SU-DHL-6 (cell line): Measurements from ENCODE around the gene DR1.

Experiments used
- H2AFZ ChIP-seq: fragments of 200-600 bp; sonication (generic); 2 replicates; pipeline ENCODE4 v1.6.1; 2014; ENCODE audit warnings: low read depth, mild to moderate bottlenecking, moderate library complexity, mixed read lengths, antibody characterized with exemption, low read length; ENCODE audit not compliant: severe bottlenecking
- H3F3A ChIP-seq: fragments of 200-600 bp; shearing (Covaris generic); 2 replicates; pipeline ENCODE4 v1.6.0; 2016; ENCODE audit warnings: antibody characterized with exemption, mild to moderate bottlenecking; ENCODE audit not compliant: insufficient read depth
- H3K27ac ChIP-seq: fragments of 200-600 bp; sonication (generic); 2 replicates; pipeline ENCODE4 v1.5.1; 2016; ENCODE audit warnings: low read depth, mild to moderate bottlenecking, low read length, moderate library complexity, mixed read lengths
- H3K27me3 ChIP-seq: fragments of 200-600 bp; sonication (generic), shearing (Covaris generic); 2 replicates; pipeline ENCODE4 v1.6.0; 2014; ENCODE audit warnings: mild to moderate bottlenecking, low read length
- H3K36me3 ChIP-seq: fragments of 200-600 bp; sonication (generic); 2 replicates; pipeline ENCODE4 v1.6.1; 2014; ENCODE audit warnings: mild to moderate bottlenecking, low read length, mixed read lengths
- H3K4me2 ChIP-seq: fragments of 300-600, 200-600 bp; shearing (Covaris generic), sonication (generic); 2 replicates; pipeline ENCODE4 v1.6.0; 2014; ENCODE audit warnings: low read length, low read depth, mild to moderate bottlenecking; ENCODE audit not compliant: poor library complexity, severe bottlenecking
- H3K4me3 ChIP-seq: fragments of 200-600 bp; sonication (generic); 2 replicates; pipeline ENCODE4 v1.5.1; 2014; ENCODE audit warnings: antibody characterized with exemption, low read length, mild to moderate bottlenecking, mixed read lengths; ENCODE audit not compliant: insufficient read depth, poor library complexity, severe bottlenecking
- H3K79me2 ChIP-seq: fragments of 200-600 bp; sonication (generic); 2 replicates; pipeline ENCODE4 v1.6.1; 2014; ENCODE audit warnings: mild to moderate bottlenecking, low read length, moderate library complexity; ENCODE audit not compliant: insufficient read depth
- H3K9ac ChIP-seq: fragments of 200-600 bp; sonication (generic); 2 replicates; pipeline ENCODE4 v1.7.0; 2014; ENCODE audit warnings: mild to moderate bottlenecking, low read length
- H3K9me2 ChIP-seq: fragments of 200-600 bp; sonication (generic); replicated peaks from 2 replicates; pipeline ENCODE4 v1.6.1; 2014; ENCODE audit warnings: low read length; ENCODE audit not compliant: insufficient read depth
- H3K9me3 ChIP-seq: fragments of 200-600 bp; sonication (generic); 2 replicates; pipeline ENCODE4 v1.6.1; 2014; ENCODE audit warnings: low read length, mixed read lengths; ENCODE audit not compliant: insufficient read depth
- H4K20me1 ChIP-seq: fragments of 200-600 bp; sonication (generic); 2 replicates; pipeline ENCODE4 v1.6.1; 2014; ENCODE audit warnings: low read depth, mild to moderate bottlenecking, antibody characterized with exemption, low read length, moderate library complexity, mixed read lengths
- CTCF ChIP-seq: fragments of 200-600 bp; sonication (generic); IDR thresholded peaks from one replicate; pipeline ENCODE4 v1.5.1; 2017; ENCODE audit warnings: antibody characterized with exemption, mild to moderate bottlenecking, low read length, moderate library complexity; ENCODE audit not compliant: insufficient read depth, poor library complexity, severe bottlenecking
- EZH2phosphoT487 ChIP-seq: fragments of 200-600 bp; sonication (generic), shearing (Covaris generic); conservative IDR thresholded peaks from 2 replicates; pipeline ENCODE4 v1.6.1; 2018; ENCODE audit warnings: mild to moderate bottlenecking, antibody characterized with exemption, low read length, moderate library complexity, mixed read lengths

DR1 gene

GRCh38 chr1:93317207-93317606 lies 28.5 kb upstream of the DR1 start:
- H3K79me2 ChIP-seq = no peaks in the 10 kb centered on the region
- no peaks in the 10 kb centered on the region for H3F3A ChIP-seq
- no peak for TF ChIP-seq EZH2phosphoT487
- TF ChIP-seq CTCF = no peak
- no peak overlapping the region for H3K27ac ChIP-seq
- H4K20me1 ChIP-seq = no peaks in the 10 kb centered on the region
- no peak overlapping the region for H3K4me3 ChIP-seq
- no peaks in the 10 kb centered on the region for H3K27me3 ChIP-seq
- H3K9ac ChIP-seq = no peak overlapping the region
- H3K9me3 ChIP-seq = no peaks in the 10 kb centered on the region
- H2AFZ ChIP-seq = no peak overlapping the region
- H3K4me2 ChIP-seq = no peak overlapping the region
- H3K9me2 ChIP-seq = no peaks in the 10 kb centered on the region
- no peaks in the 10 kb centered on the region for H3K36me3 ChIP-seq

- Histone ChIP-seq H2AFZ (no peak overlapping the region), H3F3A (no peaks in the 10 kb centered on the region), H3K4me3 (no peak overlapping the region), H3K27ac (no peak overlapping the region), H3K4me2 (no peak overlapping the region), H3K9ac (no peak overlapping the region), H3K9me2 (no peaks in the 10 kb centered on the region), H3K9me3 (no peaks in the 10 kb centered on the region), H3K36me3 (no peaks in the 10 kb centered on the region), H4K20me1 (no peaks in the 10 kb centered on the region), H3K27me3 (no peaks in the 10 kb centered on the region), H3K79me2 (no peaks in the 10 kb centered on the region)
- TF ChIP-seq CTCF (no peak), EZH2phosphoT487 (no peak)
These were observed 27.8 kb upstream of the DR1 start for GRCh38 chr1:93317943-93318342.

- Histone ChIP-seq H3K27me3 (no peaks in the 10 kb centered on the region), H3K79me2 (no peaks in the 10 kb centered on the region), H3F3A (no peaks in the 10 kb centered on the region), H3K9me3 (no peaks in the 10 kb centered on the region), H4K20me1 (no peaks in the 10 kb centered on the region), H3K36me3 (no peaks in the 10 kb centered on the region), H3K9ac (no peak overlapping the region), H2AFZ (no peak overlapping the region), H3K4me2 (no peak overlapping the region), H3K4me3 (no peak overlapping the region), H3K9me2 (no peaks in the 10 kb centered on the region), H3K27ac (no peak overlapping the region)
- TF ChIP-seq EZH2phosphoT487 (no peak), CTCF (no peak)
These were observed 24.0 kb upstream of the DR1 start for GRCh38 chr1:93321720-93322119.

GRCh38 chr1:93322349-93322748 lies 23.4 kb upstream of the DR1 start:
- Histone ChIP-seq H3K79me2 (no peaks in the 10 kb centered on the region), H3K36me3 (no peaks in the 10 kb centered on the region), H3K9me2 (no peaks in the 10 kb centered on the region), H3K9me3 (no peaks in the 10 kb centered on the region), H2AFZ (no peak overlapping the region), H3K27ac (no peak overlapping the region), H3K4me3 (no peak overlapping the region), H3K4me2 (no peak overlapping the region), H4K20me1 (no peaks in the 10 kb centered on the region), H3K9ac (no peak overlapping the region), H3F3A (no peaks in the 10 kb centered on the region), H3K27me3 (no peaks in the 10 kb centered on the region)
- no peak for TF ChIP-seq CTCF
- no peak for TF ChIP-seq EZH2phosphoT487
